IPS-15b (cell line): Measurements from ENCODE around the gene R3HCC1L.
A peak's percentile ranks its signal among the peaks of the same experiment; 100 is the strongest.
"Not testable (repeated sequence)": the region's sequence is repeated elsewhere in the genome, so short reads cannot be mapped to it uniquely, and the experiment has no call there.

Source experiments
- H3K27me3 ChIP-seq: one replicate; pipeline ENCODE4 v1.6.1; 2013; ENCODE audit warnings: low read length; ENCODE audit not compliant: control insufficient read depth, insufficient read depth
- H3K36me3 ChIP-seq: one replicate; pipeline ENCODE4 v1.6.1; 2013; ENCODE audit warnings: low read length; ENCODE audit not compliant: control insufficient read depth, insufficient read depth
- H3K4me1 ChIP-seq: one replicate; pipeline ENCODE4 v1.6.1; 2013; ENCODE audit warnings: mild to moderate bottlenecking, low read length; ENCODE audit not compliant: control insufficient read depth, insufficient read depth
- H3K4me3 ChIP-seq: one replicate; pipeline ENCODE4 v1.5.1; 2013; ENCODE audit warnings: low read depth, low read length
- H3K9ac ChIP-seq: one replicate; pipeline ENCODE4 v1.6.1; 2013; ENCODE audit warnings: low read depth, mild to moderate bottlenecking, low read length
- H3K9me3 ChIP-seq: one replicate; pipeline ENCODE4 v1.6.1; 2013; ENCODE audit warnings: mild to moderate bottlenecking, low read length; ENCODE audit not compliant: control insufficient read depth, insufficient read depth

Gene R3HCC1L

GRCh38 chr10:98134117-98134430 is 383 bp upstream of the R3HCC1L start:
- Histone ChIP-seq H3K4me1 (no peaks in the 10 kb centered on the region), H3K9ac (peak overlapping the region; percentile 13), H3K9me3 (no peaks in the 10 kb centered on the region), H3K36me3 (no peaks in the 10 kb centered on the region), H3K27me3 (no peaks in the 10 kb centered on the region), H3K4me3 (peak overlapping the region; percentile 69)

DNA sequence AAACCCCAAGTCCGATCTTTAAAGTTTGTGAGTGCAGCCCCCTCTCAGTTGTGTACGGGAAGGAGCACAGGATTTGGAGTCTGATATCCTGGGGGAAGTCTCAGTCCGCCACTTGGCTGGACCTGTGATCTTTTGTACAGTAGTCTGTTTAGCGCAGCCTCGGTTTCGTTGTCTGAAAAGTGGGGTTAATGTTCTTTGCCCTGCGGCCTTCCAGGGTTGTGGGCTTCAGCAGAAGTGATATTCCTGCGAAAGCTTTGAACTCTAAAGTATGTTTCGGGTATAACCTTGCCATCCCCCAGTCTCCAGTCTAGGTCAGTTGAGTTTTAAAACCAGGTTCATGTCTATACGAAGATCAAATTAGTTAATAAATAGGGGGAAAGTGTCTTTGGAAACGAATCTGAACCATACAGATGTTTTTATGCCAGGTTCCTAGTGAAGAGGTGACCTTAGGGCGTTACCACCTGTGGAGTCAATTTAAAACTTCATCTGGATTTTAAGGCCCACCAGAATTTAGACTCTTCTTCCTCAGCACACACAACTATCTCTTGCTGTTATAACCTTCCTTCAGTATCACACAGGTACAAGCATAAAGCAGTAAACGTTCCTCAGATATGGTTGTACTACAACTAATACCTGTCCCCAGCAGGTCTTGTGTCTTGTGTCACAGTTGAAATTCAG is 904 bp downstream of the R3HCC1L start:
- Histone ChIP-seq H3K4me1 (no peaks in the 10 kb centered on the region), H3K9me3 (no peaks in the 10 kb centered on the region), H3K27me3 (no peaks in the 10 kb centered on the region), H3K4me3 (peak overlapping the region; percentile 69), H3K9ac (peak overlapping the region; percentile 79), H3K36me3 (no peaks in the 10 kb centered on the region)

DNA sequence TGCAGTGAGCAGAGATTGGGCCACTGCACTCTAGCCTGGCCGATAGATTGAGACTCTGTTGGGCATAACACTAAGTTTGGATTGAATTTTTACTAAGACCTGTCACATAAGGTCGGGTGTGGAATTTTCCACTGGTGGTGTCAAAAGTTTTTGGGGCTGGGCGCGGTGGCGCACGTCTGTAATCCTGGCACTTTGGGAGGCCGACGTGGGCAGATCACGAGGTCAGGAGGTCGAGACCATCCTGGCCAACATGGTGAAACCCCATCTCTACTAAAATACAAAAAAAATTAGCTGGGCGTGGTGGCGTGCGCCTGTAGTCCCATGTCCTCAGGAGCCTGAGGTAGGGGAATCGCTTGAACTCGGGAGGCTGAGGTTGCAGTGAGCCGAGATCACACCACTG is 2.3 kb downstream of the R3HCC1L start:
- H3K9ac ChIP-seq, H3K27me3 ChIP-seq, H3K9me3 ChIP-seq, H3K4me1 ChIP-seq, H3K36me3 ChIP-seq, H3K4me3 ChIP-seq: not testable (repeated sequence)

- Histone ChIP-seq H3K4me1 (no peaks in the 10 kb centered on the region), H3K27me3 (no peaks in the 10 kb centered on the region), H3K9me3 (no peaks in the 10 kb centered on the region), H3K36me3 (no peaks in the 10 kb centered on the region), H3K9ac (no peak overlapping the region), H3K4me3 (no peak overlapping the region)
Observed at GRCh38 chr10:98138031-98138430, 3.6 kb downstream of the R3HCC1L start.

DNA sequence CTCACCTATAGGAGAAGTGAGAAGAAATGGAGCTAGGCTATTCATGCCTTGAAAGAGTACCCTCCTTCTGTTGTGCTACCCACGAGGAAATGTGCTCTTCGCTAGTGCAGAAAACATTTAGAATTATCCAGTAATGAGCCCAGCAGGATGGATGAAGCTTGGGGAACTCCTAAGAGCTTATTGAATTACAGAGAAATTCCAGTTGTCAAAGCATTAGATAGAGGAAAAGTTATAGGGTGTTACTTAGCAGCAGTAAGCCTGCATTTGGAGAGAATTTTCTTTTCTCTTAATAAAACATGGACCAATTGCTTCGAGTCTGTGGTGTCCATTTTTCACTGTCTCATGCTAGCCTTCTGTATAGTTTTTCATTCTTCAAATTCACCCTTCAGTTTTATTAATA is 5.0 kb downstream of the R3HCC1L start:
- H3K4me1 ChIP-seq: no peaks in the 10 kb centered on the region
- no peaks in the 10 kb centered on the region for H3K9me3 ChIP-seq
- H3K27me3 ChIP-seq: no peaks in the 10 kb centered on the region
- no peak overlapping the region for H3K4me3 ChIP-seq
- H3K36me3 ChIP-seq: no peaks in the 10 kb centered on the region
- H3K9ac ChIP-seq: no peak overlapping the region

DNA sequence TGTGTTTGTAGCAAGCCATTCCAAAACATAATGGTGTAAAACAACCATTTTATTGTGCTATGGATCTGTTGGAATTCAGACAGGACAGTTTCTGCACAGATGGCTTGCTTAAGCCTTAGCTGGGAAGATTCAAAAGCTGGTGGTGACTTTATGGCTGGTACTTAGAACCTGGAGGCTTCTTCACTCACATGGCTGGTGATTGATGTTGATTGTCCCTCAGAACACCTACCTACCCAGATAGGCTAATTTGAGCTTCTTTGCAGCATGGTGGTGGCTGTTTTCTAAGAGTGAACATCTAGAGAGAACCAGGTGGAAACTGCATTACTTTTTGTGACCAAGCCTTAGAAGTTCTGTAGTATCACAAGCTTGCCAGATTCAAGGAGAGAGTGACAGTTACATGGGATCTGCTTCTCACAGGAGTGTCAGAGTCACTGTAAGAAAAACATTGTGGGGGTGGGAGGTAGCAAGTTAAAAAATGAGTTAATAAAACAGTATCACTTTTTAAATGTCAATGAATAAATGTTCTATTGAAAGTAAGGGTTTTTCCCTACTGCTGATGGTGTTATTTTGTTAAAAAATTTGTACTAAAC is 7.1 kb downstream of the R3HCC1L start:
- H3K4me3 ChIP-seq: no peak overlapping the region
- no peaks in the 10 kb centered on the region for H3K27me3 ChIP-seq
- H3K4me1 ChIP-seq: no peaks in the 10 kb centered on the region
- H3K9ac ChIP-seq: no peak overlapping the region
- no peaks in the 10 kb centered on the region for H3K9me3 ChIP-seq
- H3K36me3 ChIP-seq: no peaks in the 10 kb centered on the region

- Histone ChIP-seq H3K27me3 (no peaks in the 10 kb centered on the region), H3K4me1 (no peaks in the 10 kb centered on the region), H3K9ac (no peak overlapping the region), H3K9me3 (no peaks in the 10 kb centered on the region), H3K36me3 (no peaks in the 10 kb centered on the region), H3K4me3 (no peak overlapping the region)
Observed at GRCh38 chr10:98144985-98145384, 10.5 kb downstream of the R3HCC1L start.

DNA sequence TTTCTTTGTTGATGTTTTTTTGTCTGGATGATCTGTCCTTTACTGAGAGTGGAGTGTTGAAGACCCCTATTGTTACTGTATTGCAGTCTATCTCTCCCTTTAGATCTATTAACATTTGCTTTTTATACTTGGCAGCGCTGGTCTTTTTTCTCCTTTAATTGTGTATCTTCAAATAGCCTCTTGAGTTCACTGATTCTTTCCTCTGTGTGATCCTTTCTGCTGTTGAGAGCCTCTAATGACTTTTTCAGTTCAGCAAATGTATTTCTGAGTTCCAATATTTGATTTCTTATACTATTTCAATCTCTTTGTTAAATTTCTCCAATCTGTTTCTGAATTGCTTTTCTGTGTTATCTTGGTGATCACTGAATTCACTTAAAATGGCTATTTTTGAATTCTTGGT is 15.4 kb downstream of the R3HCC1L start:
- Histone ChIP-seq H3K27me3 (no peaks in the 10 kb centered on the region), H3K4me1 (no peaks in the 10 kb centered on the region), H3K36me3 (peaks cover 2% of the 10 kb centered on the region), H3K4me3 (no peak overlapping the region), H3K9ac (no peak overlapping the region), H3K9me3 (no peaks in the 10 kb centered on the region)

DNA sequence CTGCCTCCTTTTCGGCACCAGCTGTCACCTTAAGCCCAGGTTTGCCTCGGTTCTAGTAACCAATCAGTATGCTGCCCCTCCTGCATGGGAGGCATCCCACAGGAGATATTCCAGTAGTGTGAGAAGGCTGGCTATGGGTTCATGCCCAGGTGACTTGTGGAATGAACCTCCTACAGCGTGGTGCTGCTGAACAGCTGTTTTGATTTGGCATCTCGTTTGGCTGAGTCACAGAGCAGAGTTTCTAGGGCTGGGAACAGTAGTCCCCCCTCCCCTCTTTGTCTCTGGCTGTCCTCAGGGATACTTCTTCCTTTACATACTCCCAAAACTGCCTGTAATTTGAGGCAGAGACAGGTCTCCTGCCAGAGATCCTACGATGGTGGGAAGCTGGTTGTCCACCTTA is 16.1 kb downstream of the R3HCC1L start:
- Histone ChIP-seq H3K4me1 (no peaks in the 10 kb centered on the region), H3K36me3 (peaks cover 2% of the 10 kb centered on the region), H3K4me3 (no peak overlapping the region), H3K9ac (no peak overlapping the region), H3K9me3 (no peaks in the 10 kb centered on the region), H3K27me3 (no peaks in the 10 kb centered on the region)

GRCh38 chr10:98152778-98153177 is 18.3 kb downstream of the R3HCC1L start:
- H3K9ac ChIP-seq: not testable (repeated sequence)

DNA sequence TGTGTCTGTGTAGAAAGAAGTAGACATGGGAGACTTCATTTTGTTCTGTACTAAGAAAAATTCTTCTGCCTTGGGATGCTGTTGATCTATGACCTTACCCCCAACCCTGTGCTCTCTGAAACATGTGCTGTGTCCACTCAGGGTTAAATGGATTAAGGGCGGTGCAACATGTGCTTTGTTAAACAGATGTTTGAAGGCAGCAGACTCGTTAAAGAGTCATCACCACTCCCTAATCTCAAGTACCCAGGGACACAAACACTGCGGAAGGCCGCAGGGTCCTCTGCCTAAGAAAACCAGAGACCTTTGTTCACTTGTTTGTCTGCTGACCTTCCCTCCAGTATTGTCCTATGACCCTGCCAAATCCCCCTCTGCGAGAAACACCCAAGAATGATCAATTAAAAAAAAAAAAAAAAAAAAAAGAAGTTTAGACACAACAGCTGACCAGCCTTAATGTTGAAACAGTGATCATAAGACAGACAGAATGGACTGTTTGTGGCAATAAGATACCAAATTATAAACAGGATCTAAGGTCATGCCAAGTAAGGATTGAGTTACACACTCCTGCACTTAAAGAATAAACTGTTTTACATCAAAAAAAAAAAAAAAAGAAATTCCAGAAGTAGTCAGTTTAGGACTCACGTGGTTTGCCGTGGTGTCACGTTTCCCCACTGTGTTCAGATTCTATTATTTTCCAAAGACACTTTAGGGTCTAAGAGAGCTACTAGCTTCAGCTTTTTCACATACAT is 18.9 kb downstream of the R3HCC1L start:
- not testable (repeated sequence) for H3K27me3 ChIP-seq, H3K36me3 ChIP-seq, H3K4me3 ChIP-seq, H3K4me1 ChIP-seq, H3K9me3 ChIP-seq, H3K9ac ChIP-seq

More at GRCh38 chr10:98152778-98153177, 18.3 kb downstream of the R3HCC1L start:
- H3K36me3 ChIP-seq, H3K9me3 ChIP-seq, H3K27me3 ChIP-seq, H3K4me1 ChIP-seq, H3K4me3 ChIP-seq: not testable (repeated sequence)

DNA sequence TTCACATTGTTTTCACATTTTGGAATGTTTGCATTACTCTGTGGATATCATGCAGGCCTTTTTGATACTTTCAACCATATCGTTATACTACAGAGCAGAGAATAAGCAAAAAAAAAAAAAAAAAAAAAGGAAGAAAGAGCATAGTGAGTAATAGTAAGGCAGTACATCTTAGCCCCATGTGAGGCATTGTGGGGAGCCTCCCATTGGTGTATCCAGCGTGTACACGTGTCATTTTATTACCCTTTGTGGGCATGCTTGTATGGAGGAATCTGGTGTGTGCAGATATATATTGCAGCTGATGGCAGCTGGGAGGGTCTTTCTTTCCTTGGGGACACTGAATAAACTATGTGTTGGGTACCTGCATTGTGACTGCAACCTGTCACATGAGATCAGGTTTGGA is 19.6 kb downstream of the R3HCC1L start:
- Histone ChIP-seq H3K9ac (no peak overlapping the region), H3K36me3 (peaks cover 2% of the 10 kb centered on the region), H3K4me1 (no peaks in the 10 kb centered on the region), H3K4me3 (no peak overlapping the region), H3K9me3 (no peaks in the 10 kb centered on the region), H3K27me3 (no peaks in the 10 kb centered on the region)
